GM23338 (cell line): ENCODE data around the gene ZCCHC24. TPM values are rescaled to one million over a fixed set of nuclear protein-coding genes. Genes with fewer than 3 reads are reported as not detected.

Source experiments
- CREB1 ChIP-seq: fragments of 250-450 bp; sonication (Bioruptor Pico); IDR thresholded peaks from 2 replicates; pipeline ENCODE4 v1.5.0; 2020; ENCODE audit warnings: low read depth, mild to moderate bottlenecking, moderate library complexity
- EZH2 ChIP-seq: fragments of 200-600 bp; sonication (generic); IDR thresholded peaks from one replicate; pipeline ENCODE4 v1.8.0; 2017; ENCODE audit warnings: antibody characterized with exemption, mild to moderate bottlenecking, low read depth; ENCODE audit not compliant: unreplicated experiment
- JUNB ChIP-seq: IDR thresholded peaks from one replicate; pipeline ENCODE4 v1.6.1; 2016; ENCODE audit warnings: antibody characterized with exemption; ENCODE audit not compliant: unreplicated experiment
- REST ChIP-seq: IDR thresholded peaks from one replicate; pipeline ENCODE4 v1.6.1; 2018; ENCODE audit warnings: antibody characterized with exemption; ENCODE audit not compliant: unreplicated experiment
- ZNF462 ChIP-seq: fragments of 250-450 bp; sonication (Bioruptor Pico); IDR thresholded peaks from 2 replicates; pipeline ENCODE4 v1.5.0; 2020; ENCODE audit warnings: mild to moderate bottlenecking, moderate library complexity
- polyA plus RNA-seq: library from polyadenylated mRNA; unstranded; fragments of >200 nt; fragmentation: Nextera tagmentation; extraction: Ambion mirVana; gene quantifications from 2 replicates; pipeline ENCODE4 v1.2.1, GENCODE V29; 2016
- total RNA-seq: library from RNA; depleted of rRNA; stranded (reverse); fragments of >200 nt; shearing (Covaris generic); gene quantifications from 2 replicates; pipeline ENCODE4 v1.2.3, GENCODE V29; 2014

ZCCHC24 gene
- total and polyA plus RNA-seq, 2 experiments from 2014 or later: 2.0 to 10.1 TPM

DNA sequence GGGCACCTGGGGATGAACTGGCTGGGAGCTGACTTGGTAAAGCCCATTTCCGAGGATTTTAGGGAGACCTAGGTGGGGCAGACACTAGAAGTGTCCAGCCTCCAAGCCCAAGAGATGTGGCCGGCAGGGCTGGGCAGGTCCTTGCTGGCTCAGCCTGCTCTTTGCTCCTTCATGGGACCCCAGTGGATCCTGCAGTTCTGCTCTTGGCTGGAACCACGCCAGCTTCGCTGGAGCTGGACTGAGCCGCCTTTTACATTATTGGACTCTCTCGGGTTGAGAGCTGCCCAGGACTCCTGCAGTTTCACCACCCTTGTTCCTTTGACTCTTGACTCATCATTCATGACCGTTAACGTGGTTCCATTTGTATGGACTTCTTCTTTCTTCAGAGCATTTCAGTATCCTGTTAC, 92.4 kb downstream of the ZCCHC24 start (continued):
- TF ChIP-seq ZNF462 (CRISPR knock-in tag) (no peak), JUNB (no peak), REST (no peak), EZH2 (no peak), CREB1 (CRISPR knock-in tag) (no peak)
